ENCODE measurements around the gene CSRP1. TPM values are rescaled to one million over a fixed set of nuclear protein-coding genes. Genes with fewer than 3 reads are reported as not detected.
A peak's percentile ranks its signal among the peaks of the same experiment; 100 is the strongest.

CSRP1 gene
- total and polyA plus RNA-seq, 2 of the 13 experiments (the other 11 are each of a cell fraction or from before 2014, with no cell fraction given) = 17.7 to 68.9 TPM

DNA sequence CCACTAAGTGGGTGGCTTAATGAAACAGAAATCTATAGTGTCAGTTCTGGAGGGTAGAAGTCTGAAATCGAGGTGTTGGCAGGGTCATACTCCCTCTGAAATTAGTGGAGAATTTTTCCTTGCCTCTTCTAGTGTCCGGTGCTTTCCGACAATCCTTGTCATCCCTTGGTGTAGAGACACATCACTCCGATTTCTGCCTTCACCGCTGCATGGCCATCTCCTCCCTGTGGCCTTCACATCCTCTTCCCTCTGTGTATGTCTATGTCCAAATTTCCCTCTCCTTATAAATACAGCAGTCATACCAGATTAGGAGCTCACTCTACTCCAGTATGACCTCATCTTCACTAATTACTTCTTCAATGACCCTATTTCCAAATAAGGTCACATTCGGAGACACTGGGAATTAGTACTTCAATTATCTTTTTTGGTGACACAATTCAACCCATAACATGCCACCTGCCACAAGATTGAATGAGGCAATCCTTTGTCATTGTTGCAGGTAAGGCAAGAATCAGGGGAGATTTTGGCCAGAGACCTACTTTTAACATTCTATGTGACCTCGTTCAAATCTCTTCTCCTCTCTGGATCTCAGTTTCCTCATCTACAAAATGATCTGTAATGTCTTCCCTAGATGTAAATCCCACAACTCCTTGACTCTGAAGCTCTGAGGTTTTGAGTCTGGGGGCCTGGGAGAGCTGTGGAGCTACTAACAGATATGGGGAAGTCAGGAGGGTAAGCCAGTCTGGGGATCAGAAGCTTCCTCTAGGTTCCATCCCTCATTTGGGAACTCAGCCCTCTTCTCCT lies 48.1 kb upstream of the CSRP1 start:
- no peaks in the 10 kb centered on the region for H3K79me2 ChIP-seq (ENCODE audit: insufficient read depth, low read length)
- intact Hi-C loops (cut with micrococcal nuclease; ENCODE audit: unreplicated experiment) = no loop called here
- H3K4me3 ChIP-seq (replicated peaks in 1 of 3; ENCODE audit: insufficient read depth in 1 of 3, low read depth in 2 of 3, low read length in 3 of 3) = no peak overlapping the region
- TF ChIP-seq ATF7 (IDR thresholded peaks at IDR 0.05) = peak; percentile 39; the same call in 1 of the 2 replicates
- TF ChIP-seq ATF7 (CRISPR knock-in tag; IDR thresholded peaks at IDR 0.05) = no peak
- TF ChIP-seq, protein P1, sequence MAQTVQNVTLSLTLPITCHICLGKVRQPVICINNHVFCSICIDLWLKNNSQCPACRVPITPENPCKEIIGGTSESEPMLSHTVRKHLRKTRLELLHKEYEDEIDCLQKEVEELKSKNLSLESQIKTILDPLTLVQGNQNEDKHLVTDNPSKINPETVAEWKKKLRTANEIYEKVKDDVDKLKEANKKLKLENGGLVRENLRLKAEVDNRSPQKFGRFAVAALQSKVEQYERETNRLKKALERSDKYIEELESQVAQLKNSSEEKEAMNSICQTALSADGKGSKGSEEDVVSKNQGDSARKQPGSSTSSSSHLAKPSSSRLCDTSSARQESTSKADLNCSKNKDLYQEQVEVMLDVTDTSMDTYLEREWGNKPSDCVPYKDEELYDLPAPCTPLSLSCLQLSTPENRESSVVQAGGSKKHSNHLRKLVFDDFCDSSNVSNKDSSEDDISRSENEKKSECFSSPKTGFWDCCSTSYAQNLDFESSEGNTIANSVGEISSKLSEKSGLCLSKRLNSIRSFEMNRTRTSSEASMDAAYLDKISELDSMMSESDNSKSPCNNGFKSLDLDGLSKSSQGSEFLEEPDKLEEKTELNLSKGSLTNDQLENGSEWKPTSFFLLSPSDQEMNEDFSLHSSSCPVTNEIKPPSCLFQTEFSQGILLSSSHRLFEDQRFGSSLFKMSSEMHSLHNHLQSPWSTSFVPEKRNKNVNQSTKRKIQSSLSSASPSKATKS (CRISPR knock-in tag; IDR thresholded peaks at IDR 0.05) = no peak
- ChIA-PET CTCF (ENCODE audit: low intra/inter-chr PET ratio, low total read pairs) (no interaction called here), POLR2A (no interaction called here)
- H3K36me3 ChIP-seq (replicated peaks in 1 of 2; ENCODE audit: control insufficient read depth in 1 of 2, insufficient read depth in 2 of 2, low read length in 2 of 2) = no peaks in the 10 kb centered on the region
- no peak overlapping the region for H3K9ac ChIP-seq (ENCODE audit: insufficient read depth, low read depth, low read length)
- H2AFZ ChIP-seq (ENCODE audit: low read length) = no peak overlapping the region
- WGBS (ENCODE audit: low lambda C conversion rate) = 44% methylated on average over 7 of the region's 7 CpGs
- no peak for ATAC-seq
- BruUV-seq (replicated peaks) = no TSS peak
- in situ Hi-C loops (cut with HindIII; ENCODE audit: extremely low pct_ligation_motif_present, low pct_unique_long_range_greater_than_20kb) = loop anchor here (5.0 kb wide), 1 partner anchor 152 kb away; no protein-coding TSS in a partner anchor
- no peak overlapping the region for H3K27ac ChIP-seq (ENCODE audit: extremely low read length, insufficient read depth, low read length)
- H4K20me1 ChIP-seq (ENCODE audit: insufficient read depth, low read length) = no peaks in the 10 kb centered on the region
- no peak overlapping the region for H3K4me2 ChIP-seq (ENCODE audit: low read depth, low read length)
- H3K4me1 ChIP-seq (ENCODE audit: insufficient read depth, low read length) = no peaks in the 10 kb centered on the region
- DNase-seq (ENCODE audit: low spot score) = no peak
- H3K27me3 ChIP-seq (ENCODE audit: control insufficient read depth in 1 of 2, insufficient read depth in 2 of 2, low read length in 2 of 2) = peaks cover 2 to 48% of the 10 kb centered on the region in 2 experiments; a peak in 3 of 5 replicates
- no peaks in the 10 kb centered on the region for H3K9me3 ChIP-seq (ENCODE audit: low read length)
- FAIRE-seq = no peak

DNA sequence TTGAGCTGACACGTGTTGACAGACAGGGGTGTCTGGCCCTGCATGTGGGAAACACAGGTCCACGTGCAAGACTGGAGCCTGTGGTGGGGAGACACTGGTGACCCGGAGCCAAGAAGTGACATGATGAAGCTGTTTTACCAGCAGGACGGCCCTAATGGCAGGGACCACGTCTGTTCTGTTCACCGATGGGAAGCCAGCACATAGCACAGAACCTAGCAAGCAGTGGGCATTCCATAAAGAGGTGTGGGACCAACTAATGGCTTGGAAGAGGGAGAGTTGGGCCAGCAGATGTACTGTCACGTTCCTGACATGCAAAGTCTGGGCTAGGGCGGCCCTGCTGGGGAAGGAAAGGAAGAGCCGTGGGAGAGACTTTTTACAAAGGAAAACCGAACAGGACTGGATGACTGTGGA lies 47.3 kb upstream of the CSRP1 start:
- WGBS (ENCODE audit: low lambda C conversion rate) = 7% methylated on average over 9 of the region's 10 CpGs
- Histone ChIP-seq H3K36me3 (replicated peaks in 1 of 2; ENCODE audit: control insufficient read depth in 1 of 2, insufficient read depth in 2 of 2, low read length in 2 of 2) (no peaks in the 10 kb centered on the region), H3K4me3 (replicated peaks in 1 of 3; ENCODE audit: insufficient read depth in 1 of 3, low read depth in 2 of 3, low read length in 3 of 3) (no peak overlapping the region), H3K27me3 (ENCODE audit: control insufficient read depth in 1 of 2, insufficient read depth in 2 of 2, low read length in 2 of 2) (peaks cover 2 to 47% of the 10 kb centered on the region in 2 experiments; a peak in 3 of 5 replicates), H2AFZ (ENCODE audit: low read length) (no peak overlapping the region), H3K9ac (ENCODE audit: insufficient read depth, low read depth, low read length) (no peak overlapping the region), H3K4me2 (ENCODE audit: low read depth, low read length) (no peak overlapping the region), H3K79me2 (ENCODE audit: insufficient read depth, low read length) (no peaks in the 10 kb centered on the region), H3K27ac (ENCODE audit: extremely low read length, insufficient read depth, low read length) (no peak overlapping the region), H3K9me3 (ENCODE audit: low read length) (no peaks in the 10 kb centered on the region), H4K20me1 (ENCODE audit: insufficient read depth, low read length) (no peaks in the 10 kb centered on the region), H3K4me1 (ENCODE audit: insufficient read depth, low read length) (no peaks in the 10 kb centered on the region)
- ATAC-seq (no peak), DNase-seq (ENCODE audit: low spot score) (no peak), FAIRE-seq (no peak)
- no TSS peak for BruUV-seq (replicated peaks)
- in situ Hi-C loops (cut with HindIII; ENCODE audit: extremely low pct_ligation_motif_present, low pct_unique_long_range_greater_than_20kb) = no loop called here
- CTCF ChIA-PET (ENCODE audit: low intra/inter-chr PET ratio, low total read pairs) = no interaction called here
- POLR2A ChIA-PET = no interaction called here
- intact Hi-C loops (cut with micrococcal nuclease; ENCODE audit: unreplicated experiment) = no loop called here
- TF ChIP-seq, protein P2, sequence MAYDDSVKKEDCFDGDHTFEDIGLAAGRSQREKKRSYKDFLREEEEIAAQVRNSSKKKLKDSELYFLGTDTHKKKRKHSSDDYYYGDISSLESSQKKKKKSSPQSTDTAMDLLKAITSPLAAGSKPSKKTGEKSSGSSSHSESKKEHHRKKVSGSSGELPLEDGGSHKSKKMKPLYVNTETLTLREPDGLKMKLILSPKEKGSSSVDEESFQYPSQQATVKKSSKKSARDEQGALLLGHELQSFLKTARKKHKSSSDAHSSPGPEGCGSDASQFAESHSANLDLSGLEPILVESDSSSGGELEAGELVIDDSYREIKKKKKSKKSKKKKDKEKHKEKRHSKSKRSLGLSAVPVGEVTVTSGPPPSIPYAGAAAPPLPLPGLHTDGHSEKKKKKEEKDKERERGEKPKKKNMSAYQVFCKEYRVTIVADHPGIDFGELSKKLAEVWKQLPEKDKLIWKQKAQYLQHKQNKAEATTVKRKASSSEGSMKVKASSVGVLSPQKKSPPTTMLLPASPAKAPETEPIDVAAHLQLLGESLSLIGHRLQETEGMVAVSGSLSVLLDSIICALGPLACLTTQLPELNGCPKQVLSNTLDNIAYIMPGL (CRISPR knock-in tag; IDR thresholded peaks at IDR 0.05; ENCODE audit: borderline replicate concordance in 1 of 2, low read depth in 1 of 2) = no peak
- TF ChIP-seq, protein P3, sequence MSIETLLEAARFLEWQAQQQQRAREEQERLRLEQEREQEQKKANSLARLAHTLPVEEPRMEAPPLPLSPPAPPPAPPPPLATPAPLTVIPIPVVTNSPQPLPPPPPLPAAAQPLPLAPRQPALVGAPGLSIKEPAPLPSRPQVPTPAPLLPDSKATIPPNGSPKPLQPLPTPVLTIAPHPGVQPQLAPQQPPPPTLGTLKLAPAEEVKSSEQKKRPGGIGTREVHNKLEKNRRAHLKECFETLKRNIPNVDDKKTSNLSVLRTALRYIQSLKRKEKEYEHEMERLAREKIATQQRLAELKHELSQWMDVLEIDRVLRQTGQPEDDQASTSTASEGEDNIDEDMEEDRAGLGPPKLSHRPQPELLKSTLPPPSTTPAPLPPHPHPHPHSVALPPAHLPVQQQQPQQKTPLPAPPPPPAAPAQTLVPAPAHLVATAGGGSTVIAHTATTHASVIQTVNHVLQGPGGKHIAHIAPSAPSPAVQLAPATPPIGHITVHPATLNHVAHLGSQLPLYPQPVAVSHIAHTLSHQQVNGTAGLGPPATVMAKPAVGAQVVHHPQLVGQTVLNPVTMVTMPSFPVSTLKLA (IDR thresholded peaks at IDR 0.05) = peak; percentile 78
- no peak for TF ChIP-seq KAT2B (IDR thresholded peaks at IDR 0.05; ENCODE audit: borderline replicate concordance, low read depth, low read length)
